DMS153 treated with DMSO at 0.1 percent for 48 hours (cell line): Measurements from ENCODE around the gene LRRC74B.
"Not testable (repeated sequence)": the region's sequence is repeated elsewhere in the genome, so short reads cannot be mapped to it uniquely, and the experiment has no call there.

Experiments
- DNase-seq: peaks from one replicate; lab custom pipeline; 2025; ENCODE audit not compliant: unreplicated experiment; lab: John Stamatoyannopoulos, UW

Gene LRRC74B

GRCh38 chr22:21075516-21076138 is 29.9 kb downstream of the LRRC74B start:
- DNase-seq = no peak

DNA sequence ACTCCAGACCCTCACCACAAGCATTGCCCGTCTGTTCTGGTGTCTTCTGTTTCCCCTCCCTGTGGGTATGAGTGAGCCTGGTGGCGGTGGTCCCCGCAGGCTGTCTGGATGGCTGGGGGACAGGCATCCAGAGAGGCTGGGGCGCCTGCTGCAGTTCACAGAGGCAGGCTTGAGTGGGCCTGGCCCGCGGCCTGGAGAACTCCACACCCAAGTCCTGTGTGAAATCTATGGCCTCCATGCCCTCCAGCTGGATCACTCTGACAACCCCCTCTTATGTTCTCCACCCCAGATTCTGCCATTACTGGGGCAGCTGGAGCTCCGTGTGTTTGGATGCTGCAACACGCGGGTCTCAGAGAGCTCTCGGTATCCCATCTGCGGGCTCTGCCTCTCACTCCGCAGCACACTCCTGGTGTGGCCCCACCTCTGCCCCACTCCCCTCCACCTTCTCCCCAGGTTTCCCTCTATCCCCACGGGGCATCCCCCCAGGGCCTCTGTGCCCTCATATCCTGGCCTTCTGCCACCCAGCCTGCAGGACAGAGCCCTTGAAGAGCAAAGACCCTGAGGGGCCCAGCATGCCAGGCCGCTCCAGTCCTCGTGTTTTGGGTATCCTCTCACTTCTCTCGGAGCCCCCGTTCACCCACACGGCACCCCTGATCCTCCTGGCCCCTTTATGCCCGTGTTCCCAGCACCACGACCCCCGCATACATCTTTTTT is 31.3 kb downstream of the LRRC74B start:
- no peak for DNase-seq

GRCh38 chr22:21077884-21078508 is 32.2 kb downstream of the LRRC74B start:
- DNase-seq = no peak

DNA sequence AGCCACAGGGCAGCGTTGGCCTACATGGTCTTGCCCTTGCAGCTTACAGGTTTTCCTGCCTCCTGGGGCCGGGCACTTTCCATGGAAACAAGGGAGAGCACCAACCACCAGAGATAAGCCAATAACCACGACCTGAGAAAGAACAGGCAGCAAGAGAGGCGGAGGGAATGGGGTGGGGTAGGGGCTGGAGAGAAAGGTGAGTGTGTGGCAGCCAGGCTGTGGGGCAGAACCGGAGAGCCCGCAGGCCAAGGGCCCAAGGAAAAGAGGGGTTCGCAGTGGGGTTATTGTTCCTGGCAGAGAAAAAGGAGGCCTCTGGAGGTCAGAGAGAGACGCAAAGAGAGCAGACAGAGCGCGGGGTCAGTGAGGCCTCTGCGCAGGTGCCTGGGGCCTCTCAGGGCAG is 33.2 kb downstream of the LRRC74B start:
- no peak for DNase-seq

GRCh38 chr22:21079493-21079892 is 33.7 kb downstream of the LRRC74B start:
- DNase-seq = no peak

GRCh38 chr22:21080435-21081137 is 34.8 kb downstream of the LRRC74B start:
- DNase-seq = no peak

- no peak for DNase-seq
Observed at GRCh38 chr22:21082248-21082647, 36.5 kb downstream of the LRRC74B start.

DNA sequence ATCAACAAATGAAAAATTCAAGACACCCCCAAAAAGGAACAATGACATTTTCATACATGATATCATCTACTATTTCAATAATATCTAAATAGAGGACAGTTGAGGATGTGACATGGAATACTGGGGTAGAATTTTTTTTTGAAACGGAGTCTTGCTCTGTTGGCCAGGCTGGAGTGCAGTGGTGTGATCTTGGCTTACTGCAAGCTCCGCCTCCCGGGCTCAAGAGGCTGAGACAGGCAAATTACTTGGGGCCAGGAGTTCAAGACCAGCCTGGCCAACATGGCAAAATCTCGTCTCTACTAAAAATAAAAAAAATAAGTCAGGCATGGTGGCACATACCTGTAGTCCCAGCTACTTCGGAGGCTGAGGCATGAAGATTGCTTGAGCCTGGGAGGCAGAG is 41.4 kb downstream of the LRRC74B start:
- no peak for DNase-seq

DNA sequence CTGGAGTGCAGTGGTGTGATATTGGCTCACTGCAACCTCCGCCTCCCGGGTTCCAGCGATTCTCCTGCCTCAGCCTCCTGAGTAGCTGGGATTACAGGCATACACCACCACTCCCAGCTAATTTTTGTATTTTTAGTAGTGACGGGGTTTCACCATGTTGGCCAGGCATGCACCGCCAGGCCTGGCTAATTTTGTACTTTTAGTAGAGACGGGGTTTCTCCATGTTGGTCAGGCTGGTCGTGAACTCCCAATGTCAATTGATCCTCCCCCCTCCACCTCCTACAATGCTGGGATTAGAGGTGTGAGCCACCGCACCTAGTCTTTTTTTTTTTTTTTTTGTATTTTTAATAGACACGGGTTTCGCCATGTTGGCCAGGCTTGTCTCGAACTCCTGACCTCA is 42.2 kb downstream of the LRRC74B start:
- not testable (repeated sequence) for DNase-seq

DNA sequence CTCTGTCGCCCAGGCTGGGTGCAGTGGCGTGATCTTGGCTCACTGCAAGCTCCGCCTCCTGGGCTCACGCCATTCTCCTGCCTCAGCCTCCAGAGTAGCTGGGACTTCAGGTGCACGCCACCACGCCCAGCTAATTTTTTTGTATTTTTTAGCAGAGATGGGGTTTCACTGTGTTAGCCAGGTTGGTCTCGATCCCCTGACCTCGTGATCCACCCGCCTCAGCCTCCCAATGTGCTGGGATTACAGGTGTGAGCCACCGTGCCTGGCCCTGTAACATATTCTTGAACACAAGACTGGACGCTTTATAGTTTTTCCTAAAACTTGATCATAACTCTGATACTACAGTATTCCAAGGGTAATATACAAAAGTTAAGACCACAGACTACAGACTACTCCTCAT is 45.5 kb downstream of the LRRC74B start:
- DNase-seq = not testable (repeated sequence)

DNA sequence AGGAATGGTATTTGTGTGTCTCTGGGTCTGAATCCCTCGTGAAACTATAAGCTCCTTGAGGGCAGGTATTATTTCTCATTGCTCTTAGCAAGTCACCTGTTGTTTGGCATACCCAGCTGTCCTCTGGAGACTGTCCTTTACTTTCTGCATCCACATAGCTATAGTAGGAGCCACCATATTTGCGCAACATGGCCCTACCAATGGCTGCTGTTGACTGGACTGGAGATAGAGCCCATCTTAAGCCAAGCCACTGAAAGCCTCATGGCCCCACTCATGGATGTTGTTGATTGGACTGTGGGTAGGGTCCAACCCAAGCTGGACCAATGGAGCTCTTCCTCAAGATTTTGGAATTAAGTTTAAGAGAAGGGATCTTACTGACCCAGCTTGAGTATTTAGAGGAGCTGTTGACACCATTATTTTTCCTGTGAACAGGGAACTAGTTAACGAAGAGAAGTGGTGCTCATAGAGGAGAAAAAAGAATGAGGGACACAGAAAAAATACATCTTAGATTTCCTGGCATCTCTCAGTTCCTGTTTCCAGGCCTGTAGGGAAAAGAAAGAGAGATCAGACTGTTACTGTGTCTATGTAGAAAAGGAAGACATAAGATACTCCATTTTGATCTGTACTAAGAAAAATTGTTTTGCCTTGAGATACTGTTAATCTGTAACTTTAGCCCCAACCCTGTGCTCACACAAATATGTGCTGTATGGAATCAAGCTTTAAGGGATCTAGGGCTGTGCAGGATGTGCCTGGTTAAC is 47.2 kb downstream of the LRRC74B start:
- DNase-seq = no peak

- not testable (repeated sequence) for DNase-seq
Observed at GRCh38 chr22:21093555-21094137, 47.9 kb downstream of the LRRC74B start.

DNA sequence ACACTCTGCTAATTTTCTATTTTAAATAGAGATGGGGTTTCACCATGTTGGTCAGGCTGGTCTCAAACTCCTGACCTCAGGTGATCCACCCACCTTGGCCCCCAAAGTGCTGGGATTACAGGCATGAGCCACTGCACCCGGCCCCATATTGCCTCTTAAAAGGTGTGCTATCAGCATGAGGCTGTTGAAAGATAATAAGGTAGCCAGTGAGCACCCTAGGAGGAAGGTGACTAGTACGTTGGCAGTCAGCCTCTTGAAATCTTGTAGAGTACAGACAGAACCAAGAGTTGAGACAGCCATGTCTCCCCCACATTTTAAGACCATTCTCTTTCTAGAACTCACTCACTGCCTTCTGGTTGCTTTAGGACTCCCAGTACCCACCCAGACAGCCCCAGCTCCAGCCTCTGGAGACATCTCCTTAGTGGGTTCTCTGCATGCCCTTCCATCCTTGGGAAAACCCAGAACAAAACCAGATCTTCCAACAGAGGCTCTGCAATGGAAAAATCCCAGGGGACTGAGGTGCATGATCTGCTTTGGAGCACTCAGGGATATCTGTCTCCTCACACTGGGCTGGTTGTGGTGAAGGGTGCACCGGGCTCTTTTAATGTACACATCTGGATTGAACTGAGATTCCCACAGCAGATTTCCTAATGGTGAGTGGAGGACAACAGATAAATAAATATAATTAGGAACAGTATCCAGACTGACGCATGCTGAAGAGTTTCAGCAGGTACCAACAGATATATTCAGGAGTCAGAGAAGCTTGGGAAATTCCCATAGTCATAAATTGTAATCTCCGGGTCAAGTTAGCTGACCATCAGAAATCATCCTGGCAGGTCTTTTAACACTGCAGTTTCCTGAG is 49.4 kb downstream of the LRRC74B start:
- no peak for DNase-seq

- no peak for DNase-seq
Observed at GRCh38 chr22:21095773-21096107, 50.0 kb downstream of the LRRC74B start.

DNA sequence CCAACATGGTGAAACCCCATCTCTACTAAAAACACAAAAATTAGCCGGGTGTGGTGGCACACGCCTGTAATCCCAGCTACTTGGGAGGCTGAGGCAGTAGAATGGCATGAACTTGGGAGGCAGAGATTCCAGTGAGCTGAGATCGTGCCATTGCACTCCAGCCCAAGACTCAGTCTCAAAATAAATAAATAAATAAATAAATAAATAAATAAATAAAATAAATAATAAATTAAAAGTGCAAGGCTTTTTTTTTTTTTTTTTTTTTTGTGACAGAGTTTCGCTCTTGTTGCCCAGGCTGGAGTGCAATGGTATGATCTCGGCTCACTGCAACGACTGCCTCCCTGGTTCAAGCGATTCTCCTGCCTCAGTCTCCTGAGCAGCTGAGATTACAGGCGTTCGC is 51.1 kb downstream of the LRRC74B start:
- DNase-seq = not testable (repeated sequence)

- DNase-seq = no peak
Observed at GRCh38 chr22:21098099-21098671, 52.4 kb downstream of the LRRC74B start.

GRCh38 chr22:21099578-21099977 is 53.8 kb downstream of the LRRC74B start:
- DNase-seq = no peak

DNA sequence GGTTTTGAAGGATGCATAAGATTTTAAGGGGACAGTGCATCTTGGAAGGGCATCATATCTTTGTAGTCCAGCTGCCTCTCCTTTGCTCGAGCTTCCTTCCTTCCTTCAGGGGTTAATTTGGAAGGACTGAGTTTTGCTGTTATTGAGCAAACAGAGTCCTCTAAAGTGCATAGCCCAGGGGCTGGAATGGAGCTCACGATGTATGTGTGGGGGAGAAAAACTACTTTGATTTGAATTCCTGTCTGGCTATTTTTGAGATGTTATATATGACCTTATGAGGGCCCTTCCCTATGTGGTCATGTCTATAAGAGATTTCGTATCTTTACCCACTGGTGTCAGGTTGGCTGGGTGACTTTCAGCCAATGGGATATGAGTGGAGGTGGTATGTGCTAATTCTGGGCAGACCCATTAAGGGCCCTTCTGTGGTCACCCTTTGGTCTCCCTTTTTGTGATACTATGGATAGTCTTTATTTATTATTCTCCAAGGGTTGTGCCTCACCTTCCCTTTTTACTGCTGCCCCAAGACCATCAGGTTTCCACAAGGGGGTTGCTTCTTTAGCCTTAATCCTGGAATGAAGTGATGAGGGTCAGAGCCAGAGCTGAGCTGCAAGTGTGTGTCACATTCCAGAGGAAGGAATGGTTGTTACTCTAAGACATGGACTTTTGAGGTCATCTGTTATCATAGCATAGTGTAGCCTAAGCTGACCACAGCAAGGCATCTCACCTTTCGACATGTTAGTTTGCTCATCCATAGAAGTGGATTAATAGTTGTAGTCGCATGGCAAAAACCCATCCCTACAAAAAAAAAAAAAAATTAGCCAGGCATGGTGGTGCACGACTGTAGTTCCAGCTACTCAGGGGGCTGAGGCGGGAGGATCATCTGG is 54.6 kb downstream of the LRRC74B start:
- no peak for DNase-seq
